Neural cell (in vitro differentiated cells): ENCODE data around the gene CAMK1D. TPM values are rescaled to one million over a fixed set of nuclear protein-coding genes. Genes with fewer than 3 reads are reported as not detected.
"Not testable (repeated sequence)": the region's sequence is repeated elsewhere in the genome, so short reads cannot be mapped to it uniquely, and the experiment has no call there.

ENCODE experiments used
- H2AFZ ChIP-seq: fragments of 200-600, 300-800 bp; sonication (generic), shearing (Covaris generic); 2 replicates; pipeline ENCODE4 v1.6.0; 2014; ENCODE audit warnings: low read depth, mild to moderate bottlenecking, antibody characterized with exemption, low read length, moderate library complexity
- H3F3A ChIP-seq: fragments of 200-600 bp; shearing (Covaris generic); 2 replicates; pipeline ENCODE4 v1.6.1; 2016; ENCODE audit warnings: mild to moderate bottlenecking, moderate library complexity, mixed read lengths, antibody characterized with exemption, low read length; ENCODE audit not compliant: insufficient read depth, poor library complexity, severe bottlenecking
- H3K27ac ChIP-seq: fragments of 200-600, 300-800 bp; sonication (generic), shearing (Covaris generic); 2 replicates; pipeline ENCODE4 v1.5.1; 2014; ENCODE audit warnings: mild to moderate bottlenecking, low read length, moderate library complexity
- H3K27me3 ChIP-seq: fragments of 300-800, 200-600 bp; sonication (generic), shearing (Covaris generic); 2 replicates; pipeline ENCODE4 v1.6.0; 2014; ENCODE audit warnings: mild to moderate bottlenecking, low read depth, low read length, moderate library complexity; ENCODE audit not compliant: insufficient read depth
- H3K36me3 ChIP-seq: fragments of 300-800, 200-600 bp; sonication (generic), shearing (Covaris generic); 2 replicates; pipeline ENCODE4 v1.5.1; 2014; ENCODE audit warnings: mild to moderate bottlenecking, antibody characterized with exemption, low read length, moderate library complexity; ENCODE audit not compliant: insufficient read depth
- H3K4me2 ChIP-seq: fragments of 300-800, 200-600 bp; sonication (generic), shearing (Covaris generic); 2 replicates; pipeline ENCODE4 v1.6.0; 2014; ENCODE audit warnings: mild to moderate bottlenecking, low read length
- H3K4me3 ChIP-seq: fragments of 300-800, 200-600 bp; sonication (generic), shearing (Covaris generic); 2 replicates; pipeline ENCODE4 v1.5.1; 2014; ENCODE audit warnings: mild to moderate bottlenecking, low read length, moderate library complexity
- H3K79me2 ChIP-seq: fragments of 200-600 bp; shearing (Covaris generic); replicated peaks from 2 replicates; pipeline ENCODE4 v1.6.0; 2014; ENCODE audit warnings: mild to moderate bottlenecking, low read length, moderate library complexity; ENCODE audit not compliant: insufficient read depth
- H3K9ac ChIP-seq: fragments of 300-800, 200-600 bp; sonication (generic), shearing (Covaris generic); 2 replicates; pipeline ENCODE4 v1.6.1; 2016; ENCODE audit warnings: mild to moderate bottlenecking, low read length, mixed read lengths
- H3K9me2 ChIP-seq: fragments of 200-600 bp; shearing (Covaris generic); 2 replicates; pipeline ENCODE4 v1.6.1; 2016; ENCODE audit warnings: mild to moderate bottlenecking, low read length, mixed read lengths; ENCODE audit not compliant: insufficient read depth
- H3K9me3 ChIP-seq: fragments of 200-600, 300-800 bp; sonication (generic), shearing (Covaris generic); 2 replicates; pipeline ENCODE4 v1.6.1; 2016; ENCODE audit warnings: mild to moderate bottlenecking, mixed run types, low read length, moderate library complexity, mixed read lengths
- H4K20me1 ChIP-seq: fragments of 200-600 bp; shearing (Covaris generic); 2 replicates; pipeline ENCODE4 v1.6.1; 2016; ENCODE audit warnings: mild to moderate bottlenecking, mixed run types; ENCODE audit not compliant: insufficient read depth
- EP300 ChIP-seq: fragments of 450-650 bp; conservative IDR thresholded peaks from 2 replicates; pipeline ENCODE4 v1.6.1; 2014; ENCODE audit warnings: antibody characterized with exemption, mild to moderate bottlenecking, moderate library complexity; ENCODE audit not compliant: poor library complexity, severe bottlenecking
- EZH2 ChIP-seq: fragments of 200-600, 300-800 bp; shearing (Covaris generic), sonication (generic); IDR thresholded peaks from 2 replicates; pipeline ENCODE4 v1.6.1; 2014; ENCODE audit warnings: antibody characterized with exemption, low read length, borderline replicate concordance, mild to moderate bottlenecking; ENCODE audit not compliant: insufficient read depth, poor library complexity, severe bottlenecking
- MXI1 ChIP-seq: fragments of 450-650 bp; conservative IDR thresholded peaks from 2 replicates; pipeline ENCODE4 v1.6.1; 2014; ENCODE audit warnings: antibody characterized with exemption, mild to moderate bottlenecking; ENCODE audit not compliant: poor library complexity, severe bottlenecking
- POLR2AphosphoS5 ChIP-seq: IDR thresholded peaks from 2 replicates; pipeline ENCODE4 v1.6.1; 2012
- RAD21 ChIP-seq: fragments of 450-650 bp; conservative IDR thresholded peaks from 2 replicates; pipeline ENCODE4 v1.6.1; 2014; ENCODE audit warnings: antibody characterized with exemption, mild to moderate bottlenecking, moderate library complexity
- SMC3 ChIP-seq: fragments of 450-650 bp; conservative IDR thresholded peaks from 2 replicates; pipeline ENCODE4 v1.6.1; 2014; ENCODE audit warnings: antibody characterized with exemption, mild to moderate bottlenecking, moderate library complexity; ENCODE audit not compliant: poor library complexity
- TAF1 ChIP-seq: IDR thresholded peaks from 2 replicates; pipeline ENCODE4 v1.6.1; 2012; ENCODE audit warnings: low read depth
- polyA plus RNA-seq: library from polyadenylated mRNA; depleted of rRNA; stranded (reverse); fragments of >200 nt; gene quantifications from 2 replicates; pipeline ENCODE4 v1.2.3, GENCODE V29; 2014
- TF ChIP-seq, protein P1 (sequence below): IDR thresholded peaks from 2 replicates; pipeline ENCODE4 v1.6.1; 2012; ENCODE audit warnings: borderline replicate concordance
- TF ChIP-seq, protein P2 (sequence below): fragments of 450-650 bp; IDR thresholded peaks from 2 replicates; pipeline ENCODE4 v1.5.1; 2014; ENCODE audit warnings: antibody characterized with exemption, mild to moderate bottlenecking, moderate library complexity; ENCODE audit not compliant: poor library complexity, severe bottlenecking

The CAMK1D gene
- polyA plus RNA-seq, 1 donor from 2014 or later: 13.8 TPM

- no peak overlapping the region for H2AFZ ChIP-seq
- no peaks in the 10 kb centered on the region for H3K79me2 ChIP-seq
- H3K9me2 ChIP-seq: no peaks in the 10 kb centered on the region
- no peak overlapping the region for H3K4me3 ChIP-seq
- no peak overlapping the region for H3K27ac ChIP-seq
- no peaks in the 10 kb centered on the region for H3F3A ChIP-seq
- H3K27me3 ChIP-seq: no peaks in the 10 kb centered on the region
- H3K9me3 ChIP-seq: no peaks in the 10 kb centered on the region
- no peak overlapping the region for H3K9ac ChIP-seq
- no peak overlapping the region for H3K4me2 ChIP-seq
- H3K36me3 ChIP-seq: no peaks in the 10 kb centered on the region
- no peaks in the 10 kb centered on the region for H4K20me1 ChIP-seq
- TF ChIP-seq RAD21 (no peak), POLR2AphosphoS5 (no peak), MXI1 (no peak), SMC3 (no peak), EP300 (no peak), TAF1 (no peak), EZH2 (no peak)
- TF ChIP-seq, protein P1, sequence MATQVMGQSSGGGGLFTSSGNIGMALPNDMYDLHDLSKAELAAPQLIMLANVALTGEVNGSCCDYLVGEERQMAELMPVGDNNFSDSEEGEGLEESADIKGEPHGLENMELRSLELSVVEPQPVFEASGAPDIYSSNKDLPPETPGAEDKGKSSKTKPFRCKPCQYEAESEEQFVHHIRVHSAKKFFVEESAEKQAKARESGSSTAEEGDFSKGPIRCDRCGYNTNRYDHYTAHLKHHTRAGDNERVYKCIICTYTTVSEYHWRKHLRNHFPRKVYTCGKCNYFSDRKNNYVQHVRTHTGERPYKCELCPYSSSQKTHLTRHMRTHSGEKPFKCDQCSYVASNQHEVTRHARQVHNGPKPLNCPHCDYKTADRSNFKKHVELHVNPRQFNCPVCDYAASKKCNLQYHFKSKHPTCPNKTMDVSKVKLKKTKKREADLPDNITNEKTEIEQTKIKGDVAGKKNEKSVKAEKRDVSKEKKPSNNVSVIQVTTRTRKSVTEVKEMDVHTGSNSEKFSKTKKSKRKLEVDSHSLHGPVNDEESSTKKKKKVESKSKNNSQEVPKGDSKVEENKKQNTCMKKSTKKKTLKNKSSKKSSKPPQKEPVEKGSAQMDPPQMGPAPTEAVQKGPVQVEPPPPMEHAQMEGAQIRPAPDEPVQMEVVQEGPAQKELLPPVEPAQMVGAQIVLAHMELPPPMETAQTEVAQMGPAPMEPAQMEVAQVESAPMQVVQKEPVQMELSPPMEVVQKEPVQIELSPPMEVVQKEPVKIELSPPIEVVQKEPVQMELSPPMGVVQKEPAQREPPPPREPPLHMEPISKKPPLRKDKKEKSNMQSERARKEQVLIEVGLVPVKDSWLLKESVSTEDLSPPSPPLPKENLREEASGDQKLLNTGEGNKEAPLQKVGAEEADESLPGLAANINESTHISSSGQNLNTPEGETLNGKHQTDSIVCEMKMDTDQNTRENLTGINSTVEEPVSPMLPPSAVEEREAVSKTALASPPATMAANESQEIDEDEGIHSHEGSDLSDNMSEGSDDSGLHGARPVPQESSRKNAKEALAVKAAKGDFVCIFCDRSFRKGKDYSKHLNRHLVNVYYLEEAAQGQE: no peak
- TF ChIP-seq, protein P2, sequence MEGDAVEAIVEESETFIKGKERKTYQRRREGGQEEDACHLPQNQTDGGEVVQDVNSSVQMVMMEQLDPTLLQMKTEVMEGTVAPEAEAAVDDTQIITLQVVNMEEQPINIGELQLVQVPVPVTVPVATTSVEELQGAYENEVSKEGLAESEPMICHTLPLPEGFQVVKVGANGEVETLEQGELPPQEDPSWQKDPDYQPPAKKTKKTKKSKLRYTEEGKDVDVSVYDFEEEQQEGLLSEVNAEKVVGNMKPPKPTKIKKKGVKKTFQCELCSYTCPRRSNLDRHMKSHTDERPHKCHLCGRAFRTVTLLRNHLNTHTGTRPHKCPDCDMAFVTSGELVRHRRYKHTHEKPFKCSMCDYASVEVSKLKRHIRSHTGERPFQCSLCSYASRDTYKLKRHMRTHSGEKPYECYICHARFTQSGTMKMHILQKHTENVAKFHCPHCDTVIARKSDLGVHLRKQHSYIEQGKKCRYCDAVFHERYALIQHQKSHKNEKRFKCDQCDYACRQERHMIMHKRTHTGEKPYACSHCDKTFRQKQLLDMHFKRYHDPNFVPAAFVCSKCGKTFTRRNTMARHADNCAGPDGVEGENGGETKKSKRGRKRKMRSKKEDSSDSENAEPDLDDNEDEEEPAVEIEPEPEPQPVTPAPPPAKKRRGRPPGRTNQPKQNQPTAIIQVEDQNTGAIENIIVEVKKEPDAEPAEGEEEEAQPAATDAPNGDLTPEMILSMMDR: no peak
Observed at GRCh38 chr10:12712293-12712983, 363.1 kb downstream of the CAMK1D start.

GRCh38 chr10:12712984-12713316 lies 363.6 kb downstream of the CAMK1D start:
- not testable (repeated sequence) for H2AFZ ChIP-seq, H3K27me3 ChIP-seq, H3K9me3 ChIP-seq

DNA sequence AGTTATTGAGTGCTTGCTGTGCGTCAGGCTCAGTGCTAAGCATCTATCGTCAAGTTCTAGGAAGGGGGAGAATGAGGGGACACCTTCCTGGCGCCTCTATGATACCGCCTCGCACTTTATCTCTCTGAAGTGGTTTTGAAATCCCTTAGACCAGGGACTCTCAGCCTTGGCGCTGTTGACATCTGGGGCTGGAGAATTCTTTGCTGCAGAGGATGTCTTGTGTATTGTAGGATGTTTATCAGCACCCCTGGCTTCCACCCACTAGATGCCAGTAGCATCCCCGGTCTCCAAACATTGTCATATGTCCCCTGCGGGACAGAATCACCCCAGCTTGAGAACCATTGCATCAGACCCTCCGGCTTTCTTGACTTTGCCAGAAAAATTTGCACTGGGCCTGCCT lies 366.7 kb downstream of the CAMK1D start:
- Histone ChIP-seq H3K27ac (no peak overlapping the region), H3K9me3 (no peaks in the 10 kb centered on the region), H3K4me3 (no peak overlapping the region), H2AFZ (no peak overlapping the region), H3K27me3 (no peaks in the 10 kb centered on the region), H3K9me2 (no peaks in the 10 kb centered on the region), H4K20me1 (no peaks in the 10 kb centered on the region), H3K36me3 (no peaks in the 10 kb centered on the region), H3K79me2 (no peaks in the 10 kb centered on the region), H3F3A (no peaks in the 10 kb centered on the region), H3K9ac (no peak overlapping the region), H3K4me2 (no peak overlapping the region)
- TF ChIP-seq, protein P1: no peak
- TF ChIP-seq, protein P2: no peak
- TF ChIP-seq RAD21 (no peak), MXI1 (no peak), POLR2AphosphoS5 (no peak), EZH2 (no peak), EP300 (no peak), SMC3 (no peak), TAF1 (no peak)

More at GRCh38 chr10:12712984-12713316, 363.6 kb downstream of the CAMK1D start:
- not testable (repeated sequence) for H3K9me2 ChIP-seq, H3F3A ChIP-seq, H4K20me1 ChIP-seq, H3K79me2 ChIP-seq, H3K4me3 ChIP-seq, H3K4me2 ChIP-seq, H3K27ac ChIP-seq, H3K36me3 ChIP-seq, H3K9ac ChIP-seq
